ENCODE measurements around the gene NUCKS1. TPM values are rescaled to one million over a fixed set of nuclear protein-coding genes. Genes with fewer than 3 reads are reported as not detected.

The NUCKS1 gene
- total RNA-seq, 2 experiments from 2014 or later: 145 to 177 TPM

DNA sequence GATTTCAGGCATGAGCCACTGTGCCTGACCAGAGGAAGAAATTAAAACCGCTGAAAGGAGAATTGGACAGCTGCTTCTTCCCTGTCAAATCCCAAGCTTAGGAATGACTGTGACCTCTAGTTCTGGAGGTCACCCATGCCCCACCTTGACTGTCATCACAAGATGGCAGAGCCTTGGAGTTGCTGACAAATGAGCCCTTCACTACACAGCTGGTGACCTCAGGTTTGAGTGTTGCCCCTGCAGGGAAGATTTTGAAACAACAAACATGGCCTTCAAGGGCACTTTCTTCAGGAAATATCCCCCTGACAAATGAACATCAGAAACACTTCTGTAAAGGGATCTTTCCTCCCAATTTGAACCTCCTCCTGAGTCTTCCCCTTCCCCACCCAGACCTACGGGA is 62.7 kb downstream of the NUCKS1 start:
- H3K9me3 Mint-ChIP-seq: no peaks in the 10 kb centered on the region
- no peak for TF ChIP-seq CTCF (IDR thresholded peaks at IDR 0.05)
- intact Hi-C loops (cut with micrococcal nuclease): no loop called here
- H3K27me3 Mint-ChIP-seq: peaks cover 11% of the 10 kb centered on the region
- ChIA-PET CTCF (interaction anchor here (1.1 to 4.2 kb wide), 4 partner anchors 12 to 96 kb away, joined by 3 to 22 read pairs (median 12); no protein-coding TSS in a partner anchor), POLR2A (no interaction called here)
- no peak for DNase-seq
- H3K36me3 Mint-ChIP-seq (ENCODE audit: low read depth): no peaks in the 10 kb centered on the region
- ATAC-seq: no peak
- no peaks in the 10 kb centered on the region for H3K4me1 Mint-ChIP-seq (ENCODE audit: low read depth)
- no peak overlapping the region for H3K4me3 Mint-ChIP-seq
- H3K27ac Mint-ChIP-seq: no peak overlapping the region

- no peak overlapping the region for H3K4me3 Mint-ChIP-seq
- intact Hi-C loops (cut with micrococcal nuclease): no loop called here
These were observed 68.6 kb downstream of the NUCKS1 start for GRCh38 chr1:205681364-205681763.

DNA sequence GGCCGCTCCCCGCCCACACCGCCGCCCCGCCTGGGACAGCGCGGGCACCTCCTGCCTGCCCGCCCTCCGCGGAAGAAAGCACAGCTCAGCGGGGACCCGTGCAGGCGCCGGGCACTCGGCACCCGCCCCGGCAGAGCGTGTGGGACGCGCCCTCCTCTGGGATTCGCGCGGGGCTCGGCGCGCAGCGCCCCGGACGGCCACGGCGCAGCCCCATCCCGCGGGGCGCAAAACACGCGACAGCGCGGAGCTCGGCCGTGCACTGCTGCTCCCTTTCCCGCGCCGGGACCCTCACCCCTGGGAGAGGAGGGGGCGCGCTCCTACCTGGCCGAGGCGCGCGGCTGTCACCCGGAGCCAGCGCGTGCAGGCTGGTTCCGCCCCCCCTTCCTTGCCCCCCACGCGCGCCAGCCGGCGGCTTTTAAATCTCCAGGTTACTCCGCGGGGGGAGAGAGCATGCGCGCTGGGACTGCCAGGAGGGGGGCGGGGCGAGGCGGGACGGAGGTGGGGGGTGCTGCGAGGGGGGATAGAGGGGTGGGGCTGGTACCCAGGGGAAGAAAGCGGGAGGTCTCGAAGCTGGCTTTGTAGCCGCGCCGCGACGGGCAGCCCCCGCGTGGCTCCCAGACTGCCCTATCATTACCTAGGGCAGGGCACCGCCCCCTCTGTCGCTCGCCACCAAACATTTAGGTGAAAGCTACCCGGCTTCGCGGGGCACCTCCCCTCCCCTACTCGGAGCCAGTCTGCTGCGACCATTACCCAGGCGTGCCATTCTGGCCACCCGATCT is 69.7 kb downstream of the NUCKS1 start, which contains the start of gene SLC45A3:
TSS of gene SLC45A3 (minus strand) at position 437 of the 779 bp plus-strand sequence. CDS start 15,853 bp downstream, outside the sequence.
- Mint-ChIP-seq H3K4me1 (ENCODE audit: low read depth) (peaks cover 12% of the 10 kb centered on the region), H3K4me3 (peak within 1 kb of the TSS; percentile 72), H3K27me3 (peaks cover 11% of the 10 kb centered on the region), H3K27ac (no peak within 1 kb of the TSS), H3K9me3 (no peaks in the 10 kb centered on the region), H3K36me3 (ENCODE audit: low read depth) (no peaks in the 10 kb centered on the region)
- POLR2A ChIA-PET: interaction anchor here (0.6 to 1.6 kb wide), 4 partner anchors 10 to 62 kb away, joined by 3 to 5 read pairs (median 4); partner anchors contain the start of gene ELK4
- CTCF ChIA-PET: interaction anchor here (0.7 to 10.1 kb wide), 9 partner anchors 11 to 297 kb away, joined by 3 to 101 read pairs (median 5); no protein-coding TSS in a partner anchor
- peak; percentile 48 for DNase-seq
- no peak for TF ChIP-seq CTCF (IDR thresholded peaks at IDR 0.05)
- intact Hi-C loops (cut with micrococcal nuclease): no loop called here
- ATAC-seq: peak; percentile 79

More at GRCh38 chr1:205681364-205681763, 68.6 kb downstream of the NUCKS1 start:
- ATAC-seq: no peak
- Mint-ChIP-seq H3K4me1 (ENCODE audit: low read depth) (peaks cover 12% of the 10 kb centered on the region), H3K36me3 (ENCODE audit: low read depth) (no peaks in the 10 kb centered on the region), H3K9me3 (no peaks in the 10 kb centered on the region), H3K27me3 (peaks cover 9% of the 10 kb centered on the region), H3K27ac (no peak overlapping the region)
- CTCF ChIA-PET: interaction anchor here (0.7 to 10.1 kb wide), 6 partner anchors 24 to 196 kb away, joined by 3 to 101 read pairs (median 4); no protein-coding TSS in a partner anchor
- TF ChIP-seq CTCF (IDR thresholded peaks at IDR 0.05): no peak
- DNase-seq: no peak
- POLR2A ChIA-PET: no interaction called here

GRCh38 chr1:205678286-205679111 is 71.5 kb downstream of the NUCKS1 start:
- POLR2A ChIA-PET: interaction anchor here (1.3 kb wide), 1 partner anchor 46 kb away, joined by 3 read pairs; the partner anchor contains the start of gene ELK4
- H3K27ac Mint-ChIP-seq: no peak overlapping the region
- H3K4me3 Mint-ChIP-seq: peak overlapping the region; percentile 72
- ATAC-seq: no peak
- no peak for TF ChIP-seq CTCF (IDR thresholded peaks at IDR 0.05)
- CTCF ChIA-PET: interaction anchor here (0.7 to 10.1 kb wide), 8 partner anchors 9 to 352 kb away, joined by 3 to 101 read pairs (median 3); no protein-coding TSS in a partner anchor
- H3K9me3 Mint-ChIP-seq: no peaks in the 10 kb centered on the region
- no peaks in the 10 kb centered on the region for H3K36me3 Mint-ChIP-seq (ENCODE audit: low read depth)
- peaks cover 12% of the 10 kb centered on the region for H3K4me1 Mint-ChIP-seq (ENCODE audit: low read depth)
- DNase-seq: no peak
- intact Hi-C loops (cut with micrococcal nuclease): no loop called here
- H3K27me3 Mint-ChIP-seq: peaks cover 11% of the 10 kb centered on the region
